Measurements from ENCODE around the gene KLHL40.

KLHL40 gene

GRCh38 chr3:42653560-42654330, 31.6 kb upstream of the KLHL40 start, which contains the start of gene ZBTB47:
Gene ZBTB47 (plus strand): TSS chr3:42653697. CDS start chr3:42658356, 4,659 bp downstream.
- TF ChIP-seq POLR2A (IDR thresholded peaks at IDR 0.05; ENCODE audit: low read length) (no peak), GATA1 (IDR thresholded peaks at IDR 0.05; ENCODE audit: low read depth, low read length) (no peak)
- no peak for DNase-seq

- TF ChIP-seq POLR2A (IDR thresholded peaks at IDR 0.05; ENCODE audit: low read length) = no peak
- no peak for TF ChIP-seq GATA1 (IDR thresholded peaks at IDR 0.05; ENCODE audit: low read depth, low read length)
- peak; percentile 37 to 38 for DNase-seq
These were observed 30.8 kb upstream of the KLHL40 start for GRCh38 chr3:42654331-42655201.

- TF ChIP-seq GATA1 (IDR thresholded peaks at IDR 0.05; ENCODE audit: low read depth, low read length) (no peak), POLR2A (IDR thresholded peaks at IDR 0.05; ENCODE audit: low read length) (no peak)
- peak in 1 of 2 experiments; percentile 17 for DNase-seq
These were observed 29.9 kb upstream of the KLHL40 start for GRCh38 chr3:42655331-42655888.

DNA sequence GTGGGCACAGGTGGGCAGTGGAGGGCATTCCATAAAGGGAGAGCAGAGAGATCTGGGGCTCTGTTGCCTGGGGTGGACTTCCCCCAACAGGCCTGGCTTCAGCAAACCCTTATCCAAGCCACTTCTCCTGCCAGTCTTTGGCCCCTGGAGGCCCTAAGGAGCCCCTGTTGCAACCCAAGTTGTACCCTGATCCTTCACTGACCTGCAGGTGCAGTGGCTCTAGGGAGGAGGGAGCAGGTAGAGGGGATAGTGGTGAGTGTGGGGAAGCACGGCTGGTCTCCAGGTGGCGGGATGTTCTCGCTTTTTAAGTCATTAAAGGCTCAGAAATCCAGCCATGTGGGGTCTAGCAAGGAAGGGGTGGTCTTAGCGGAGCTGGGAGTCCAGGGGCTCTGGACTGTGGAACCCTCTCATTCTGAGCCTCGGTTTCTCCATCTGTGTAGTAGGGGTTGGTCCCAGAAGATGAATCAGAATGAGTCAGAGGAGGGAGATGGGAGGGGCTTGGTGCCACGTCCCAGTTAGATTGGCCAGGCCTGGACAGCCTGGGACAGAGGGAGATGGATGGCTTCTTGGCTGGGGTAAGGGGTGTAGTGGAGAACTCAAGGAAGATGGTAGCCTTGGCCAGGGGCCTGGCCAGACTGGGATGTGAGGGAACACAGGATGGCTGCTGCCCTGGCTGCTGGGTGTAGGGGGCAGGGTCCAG, 29.2 kb upstream of the KLHL40 start:
- no peak for DNase-seq
- TF ChIP-seq GATA1 (IDR thresholded peaks at IDR 0.05; ENCODE audit: low read depth, low read length) (no peak), POLR2A (IDR thresholded peaks at IDR 0.05; ENCODE audit: low read length) (no peak)

DNA sequence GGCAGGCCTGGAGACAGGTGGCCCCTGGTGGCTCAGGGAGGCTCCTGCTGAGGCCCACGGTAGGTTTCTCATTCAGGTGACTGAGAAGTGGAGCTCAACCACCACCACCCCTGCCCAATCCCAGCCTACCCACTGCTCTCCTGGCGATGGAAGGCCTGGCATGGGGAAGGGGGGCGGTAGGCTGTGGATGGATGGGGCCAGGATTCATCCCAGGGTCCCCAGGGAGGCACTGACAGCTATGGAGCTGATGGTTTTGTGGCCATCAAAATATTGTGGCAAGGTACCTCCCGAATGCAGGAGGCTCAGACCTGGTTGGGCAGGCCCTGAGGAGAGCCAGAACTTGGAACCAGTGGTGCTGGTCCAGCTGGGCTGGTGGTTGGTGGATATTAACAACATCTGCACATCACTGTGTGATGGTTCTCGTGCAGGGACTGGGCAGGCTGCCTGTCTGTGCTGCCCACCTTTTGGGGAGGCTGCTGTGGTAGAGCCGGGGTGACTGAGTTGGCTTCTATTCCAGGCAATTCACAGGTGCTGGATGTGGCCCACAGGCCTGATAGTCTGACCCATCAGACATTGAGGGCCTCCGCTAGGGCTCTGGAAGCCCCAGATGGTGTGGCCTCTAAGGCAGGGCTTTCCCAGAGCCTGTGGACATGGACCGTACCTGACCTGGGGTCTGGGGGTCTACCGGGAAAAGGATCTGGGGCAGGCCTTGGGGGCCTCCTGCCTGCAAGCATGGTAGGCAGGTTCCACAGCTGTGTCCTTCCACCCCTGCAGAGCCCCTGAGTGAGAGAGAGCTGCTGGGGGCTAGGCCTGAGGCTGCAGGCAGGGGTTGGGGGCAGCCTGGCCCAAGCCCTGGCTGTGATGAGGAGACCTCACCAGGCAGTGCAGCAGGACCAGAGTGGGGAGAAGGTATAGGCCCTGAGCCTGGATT, 28.4 kb upstream of the KLHL40 start:
- no peak for DNase-seq
- TF ChIP-seq POLR2A (IDR thresholded peaks at IDR 0.05; ENCODE audit: low read length) = no peak
- TF ChIP-seq GATA1 (IDR thresholded peaks at IDR 0.05; ENCODE audit: low read depth, low read length) = no peak

DNA sequence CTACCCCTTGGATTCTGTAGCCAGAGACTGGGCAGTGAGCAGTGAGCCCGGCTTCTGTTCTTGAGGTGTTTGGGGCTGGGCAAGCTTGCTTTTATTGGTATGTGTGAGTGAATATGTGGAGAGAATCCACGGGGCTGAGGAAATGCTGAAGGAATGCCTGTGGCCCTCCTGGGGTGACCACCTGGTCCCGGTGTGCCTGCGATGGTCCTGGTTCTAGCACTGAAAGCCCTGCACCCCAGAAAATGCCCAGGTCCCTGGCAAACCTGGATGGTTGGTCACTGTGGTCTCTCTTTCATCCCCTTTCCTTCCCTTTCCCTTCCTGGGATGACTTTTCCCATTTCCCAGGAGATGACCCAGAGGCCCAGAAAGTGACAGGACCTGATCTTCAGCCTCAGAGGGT, 27.7 kb upstream of the KLHL40 start:
- no peak for TF ChIP-seq POLR2A (IDR thresholded peaks at IDR 0.05; ENCODE audit: low read length)
- no peak for TF ChIP-seq GATA1 (IDR thresholded peaks at IDR 0.05; ENCODE audit: low read depth, low read length)
- DNase-seq = no peak

- no peak for TF ChIP-seq POLR2A (IDR thresholded peaks at IDR 0.05; ENCODE audit: low read length)
- no peak for TF ChIP-seq GATA1 (IDR thresholded peaks at IDR 0.05; ENCODE audit: low read depth, low read length)
- DNase-seq = no peak
These were observed 27.1 kb upstream of the KLHL40 start for GRCh38 chr3:42658091-42658770.

GRCh38 chr3:42658771-42659390, 26.5 kb upstream of the KLHL40 start:
- DNase-seq = no peak
- TF ChIP-seq GATA1 (IDR thresholded peaks at IDR 0.05; ENCODE audit: low read depth, low read length) (no peak), POLR2A (IDR thresholded peaks at IDR 0.05; ENCODE audit: low read length) (no peak)

GRCh38 chr3:42659451-42660130, 25.7 kb upstream of the KLHL40 start:
- DNase-seq = no peak
- no peak for TF ChIP-seq POLR2A (IDR thresholded peaks at IDR 0.05; ENCODE audit: low read length)
- no peak for TF ChIP-seq GATA1 (IDR thresholded peaks at IDR 0.05; ENCODE audit: low read depth, low read length)

GRCh38 chr3:42660131-42660715, 25.1 kb upstream of the KLHL40 start:
- TF ChIP-seq POLR2A (IDR thresholded peaks at IDR 0.05; ENCODE audit: low read length) (no peak), GATA1 (IDR thresholded peaks at IDR 0.05; ENCODE audit: low read depth, low read length) (no peak)
- DNase-seq = no peak

DNA sequence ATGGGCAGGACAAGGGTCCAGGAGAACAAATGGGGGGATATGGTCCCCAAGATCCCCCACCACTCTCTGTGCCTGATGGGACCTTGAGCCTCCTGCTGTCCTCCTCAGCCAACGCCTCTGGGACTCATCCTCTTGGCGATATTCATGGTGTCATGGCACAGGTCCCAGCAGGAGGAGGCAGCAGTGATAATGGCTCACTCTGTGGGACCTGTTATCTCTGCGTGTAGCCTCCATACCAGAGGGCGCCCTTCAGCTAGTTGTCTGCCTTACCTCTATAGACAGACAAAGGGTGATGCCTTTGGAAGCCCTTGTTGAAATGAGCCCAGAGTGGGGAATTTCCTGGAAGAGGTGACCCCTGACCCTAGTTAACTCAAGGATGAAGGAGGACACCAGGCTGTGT, 24.4 kb upstream of the KLHL40 start:
- DNase-seq = peak; percentile 39 to 40
- TF ChIP-seq GATA1 (IDR thresholded peaks at IDR 0.05; ENCODE audit: low read depth, low read length) = no peak
- no peak for TF ChIP-seq POLR2A (IDR thresholded peaks at IDR 0.05; ENCODE audit: low read length)

Measured in erythroblast (primary cell).